T-helper 1 cell treated with Interleukin-12 subunit alpha and Interleukin-12 subunit beta and Interleukin-4 antibody, amounts not matched to agents 30 ng/mL and 1 ng/mL, for 36 hours (primary cell): ENCODE results near the gene SDF2L1. TPM values are rescaled to one million over a fixed set of nuclear protein-coding genes. Genes with fewer than 3 reads are reported as not detected.
"Not testable (repeated sequence)": the region's sequence is repeated elsewhere in the genome, so short reads cannot be mapped to it uniquely, and the experiment has no call there.

ENCODE experiments used
- intact Hi-C: fragments of 100-400 bp; cut with micrococcal nuclease; formaldehyde crosslinking; loops from one replicate; pipeline ENCODE4 v1.15.1; 2024
- total RNA-seq: library from RNA; stranded (reverse); gene quantifications from 2 replicates; pipeline ENCODE4 v1.2.3, GENCODE V29; 2022

SDF2L1 gene
- total RNA-seq, 1 donor from 2014 or later = 117 TPM

- intact Hi-C loops = no loop called here
Observed at GRCh38 chr22:21684492-21685163, 42.5 kb downstream of the SDF2L1 start.

GRCh38 chr22:21685164-21685513 is 43.0 kb downstream of the SDF2L1 start:
- intact Hi-C loops = no loop called here

- intact Hi-C loops = no loop called here
Observed at GRCh38 chr22:21686193-21686608, 44.1 kb downstream of the SDF2L1 start.

- intact Hi-C loops = no loop called here
Observed at GRCh38 chr22:21686634-21687393, 44.7 kb downstream of the SDF2L1 start.

- intact Hi-C loops = no loop called here
Observed at GRCh38 chr22:21687685-21688259, 45.7 kb downstream of the SDF2L1 start.

GRCh38 chr22:21688341-21688705 is 46.2 kb downstream of the SDF2L1 start:
- intact Hi-C loops = no loop called here

- intact Hi-C loops = no loop called here
Observed at GRCh38 chr22:21688706-21689381, 46.7 kb downstream of the SDF2L1 start.

- intact Hi-C loops = no loop called here
Observed at GRCh38 chr22:21690401-21690801, 48.3 kb downstream of the SDF2L1 start.

- intact Hi-C loops = no loop called here
Observed at GRCh38 chr22:21691816-21692215, 49.7 kb downstream of the SDF2L1 start.

GRCh38 chr22:21692856-21693255 is 50.8 kb downstream of the SDF2L1 start:
- intact Hi-C loops = not testable (repeated sequence)

- intact Hi-C loops = no loop called here
Observed at GRCh38 chr22:21693333-21693998, 51.4 kb downstream of the SDF2L1 start.

Other genes with a start within 250 kb of the SDF2L1 start
- 4.5 and 5.0 TPM in 2 replicates for gene HIC2, start 224.9 kb upstream of the SDF2L1 start, total RNA-seq
- 0.59 and 1.7 TPM in 2 replicates for gene TMEM191C, start 174.9 kb upstream of the SDF2L1 start, total RNA-seq
- 0.47 and 0.68 TPM in 2 replicates for gene RIMBP3C, start 90.8 kb upstream of the SDF2L1 start, total RNA-seq
- 60.7 and 63.1 TPM in 2 replicates for gene UBE2L3, start 74.6 kb upstream of the SDF2L1 start, total RNA-seq
- gene YDJC, start 12.3 kb upstream of the SDF2L1 start, total RNA-seq = 34.8 and 35.0 TPM in 2 replicates
- 0.61 and 0.81 TPM in 2 replicates for gene CCDC116, start 9.5 kb upstream of the SDF2L1 start, total RNA-seq
- gene PPIL2, start 23.7 kb downstream of the SDF2L1 start, total RNA-seq = 69.9 and 72.5 TPM in 2 replicates
- gene YPEL1, start 93.5 kb downstream of the SDF2L1 start, total RNA-seq = 7.3 and 7.9 TPM in 2 replicates
- gene MAPK1, start 225.3 kb downstream of the SDF2L1 start, total RNA-seq = 118 and 120 TPM in 2 replicates